Gastroesophageal sphincter (tissue), 3 donors: ENCODE measurements around the gene TKT.

Experiments
- EP300 ChIP-seq: sonication (generic); formaldehyde crosslinking; IDR thresholded peaks from one replicate; pipeline ENCODE4 v1.6.1; 2017; ENCODE audit warnings: antibody characterized with exemption, mild to moderate bottlenecking
- POLR2AphosphoS5 ChIP-seq: sonication (generic); formaldehyde crosslinking; IDR thresholded peaks from one replicate; pipeline ENCODE4 v1.6.1; 2017; ENCODE audit warnings: antibody characterized with exemption
- TF ChIP-seq, protein P1 (sequence below), 4 experiments: fragments of 200-600 bp in 2 of 4; fragments of 450-650 bp in 2 of 4; sonication (generic) in 1 of 4; IDR thresholded peaks; one replicate each; pipeline ENCODE4 v1.5.1; 2017 to 2019; ENCODE audit warnings: antibody characterized with exemption in 4 of 4, mild to moderate bottlenecking in 2 of 4, moderate library complexity in 2 of 4

DNA sequence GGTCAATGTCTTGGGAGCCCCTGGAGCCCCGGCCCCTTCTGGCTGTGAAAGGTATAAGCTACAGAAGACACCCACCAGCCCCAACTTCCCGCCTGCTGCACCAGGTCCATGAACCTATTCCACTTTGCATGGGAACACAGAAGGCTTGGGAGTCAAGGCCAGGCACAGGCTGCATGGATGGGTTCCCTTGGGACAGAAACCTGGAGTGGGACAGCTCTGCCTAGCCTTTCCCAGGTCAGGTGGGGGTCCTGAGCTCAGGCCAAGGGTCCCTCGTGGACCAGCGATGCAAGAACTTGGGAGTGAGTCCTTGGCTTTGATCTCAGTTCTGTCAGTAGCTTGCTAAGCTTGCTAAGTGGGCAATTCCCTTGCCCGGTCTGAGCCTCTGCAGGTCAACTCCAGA lies 25.0 kb downstream of the TKT start:
- TF ChIP-seq, protein P1, sequence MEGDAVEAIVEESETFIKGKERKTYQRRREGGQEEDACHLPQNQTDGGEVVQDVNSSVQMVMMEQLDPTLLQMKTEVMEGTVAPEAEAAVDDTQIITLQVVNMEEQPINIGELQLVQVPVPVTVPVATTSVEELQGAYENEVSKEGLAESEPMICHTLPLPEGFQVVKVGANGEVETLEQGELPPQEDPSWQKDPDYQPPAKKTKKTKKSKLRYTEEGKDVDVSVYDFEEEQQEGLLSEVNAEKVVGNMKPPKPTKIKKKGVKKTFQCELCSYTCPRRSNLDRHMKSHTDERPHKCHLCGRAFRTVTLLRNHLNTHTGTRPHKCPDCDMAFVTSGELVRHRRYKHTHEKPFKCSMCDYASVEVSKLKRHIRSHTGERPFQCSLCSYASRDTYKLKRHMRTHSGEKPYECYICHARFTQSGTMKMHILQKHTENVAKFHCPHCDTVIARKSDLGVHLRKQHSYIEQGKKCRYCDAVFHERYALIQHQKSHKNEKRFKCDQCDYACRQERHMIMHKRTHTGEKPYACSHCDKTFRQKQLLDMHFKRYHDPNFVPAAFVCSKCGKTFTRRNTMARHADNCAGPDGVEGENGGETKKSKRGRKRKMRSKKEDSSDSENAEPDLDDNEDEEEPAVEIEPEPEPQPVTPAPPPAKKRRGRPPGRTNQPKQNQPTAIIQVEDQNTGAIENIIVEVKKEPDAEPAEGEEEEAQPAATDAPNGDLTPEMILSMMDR (IDR thresholded peaks at IDR 0.05) = no peak
- TF ChIP-seq POLR2AphosphoS5 (no peak), EP300 (no peak)
